KBM-7 (cell line): ENCODE measurements around the gene MEX3A.
A peak's percentile ranks its signal among the peaks of the same experiment; 100 is the strongest.

Experiments
- DNase-seq: peaks from one replicate; pipeline ENCODE4 v3.0.0-alpha.2; 2015
- in situ Hi-C: fragments of 300-500 bp; cut with MboI; formaldehyde crosslinking; loops from 2 replicates; pipeline ENCODE4 v1.14.3; 2020; ENCODE audit warnings: low sequenced_read_pairs, low pct_unique_long_range_greater_than_20kb, mixed read lengths

The MEX3A gene

GRCh38 chr1:156067262-156067661 lies 15.0 kb downstream of the MEX3A start:
- no peak for DNase-seq

GRCh38 chr1:156065871-156066270 lies 16.4 kb downstream of the MEX3A start:
- no peak for DNase-seq
- in situ Hi-C loops: no loop called here

More at GRCh38 chr1:156067262-156067661, 15.0 kb downstream of the MEX3A start:
- in situ Hi-C loops: no loop called here

GRCh38 chr1:156065212-156065611 lies 17.1 kb downstream of the MEX3A start:
- no peak for DNase-seq
- in situ Hi-C loops: no loop called here

GRCh38 chr1:156064615-156065014 lies 17.6 kb downstream of the MEX3A start:
- DNase-seq: no peak
- in situ Hi-C loops: no loop called here

GRCh38 chr1:156063997-156064285 lies 18.3 kb downstream of the MEX3A start:
- in situ Hi-C loops: no loop called here
- no peak for DNase-seq

GRCh38 chr1:156062189-156062588 lies 20.1 kb downstream of the MEX3A start:
- no peak for DNase-seq
- in situ Hi-C loops: no loop called here

GRCh38 chr1:156060937-156061636 lies 21.2 kb downstream of the MEX3A start, which contains the start of gene RAB25:
TSS of gene RAB25 (plus strand) at chr1:156061160. CDS start at chr1:156061401, 241 bp downstream.
- in situ Hi-C loops: no loop called here
- DNase-seq: no peak

GRCh38 chr1:156056326-156056849 lies 25.9 kb downstream of the MEX3A start:
- in situ Hi-C loops: no loop called here
- DNase-seq: no peak

- peak; percentile 66 for DNase-seq
- in situ Hi-C loops: no loop called here
These were observed 26.8 kb downstream of the MEX3A start for GRCh38 chr1:156055281-156056048.

GRCh38 chr1:156054500-156055280 lies 27.6 kb downstream of the MEX3A start, which contains the start of gene LAMTOR2:
TSS of gene LAMTOR2 (plus strand) at chr1:156054782. CDS start at chr1:156054890, 108 bp downstream.
- peak; percentile 99 for DNase-seq
- in situ Hi-C loops: no loop called here

- in situ Hi-C loops: no loop called here
- DNase-seq: peak; percentile 49
These were observed 28.3 kb downstream of the MEX3A start, which contains the start of gene UBQLN4 for GRCh38 chr1:156053768-156054499. TSS of gene UBQLN4 (minus strand) at chr1:156053798. CDS start at chr1:156053701, 97 bp downstream.

- DNase-seq: peak; percentile 69
- in situ Hi-C loops: no loop called here
These were observed 29.1 kb downstream of the MEX3A start for GRCh38 chr1:156052862-156053767.

GRCh38 chr1:156051011-156051725 lies 31.1 kb downstream of the MEX3A start:
- no peak for DNase-seq
- in situ Hi-C loops: no loop called here

GRCh38 chr1:156050376-156050775 lies 31.9 kb downstream of the MEX3A start:
- no peak for DNase-seq

GRCh38 chr1:156048663-156049258 lies 33.5 kb downstream of the MEX3A start:
- in situ Hi-C loops: no loop called here
- no peak for DNase-seq

More at GRCh38 chr1:156050376-156050775, 31.9 kb downstream of the MEX3A start:
- in situ Hi-C loops: no loop called here

- in situ Hi-C loops: no loop called here
- DNase-seq: no peak
These were observed 37.2 kb downstream of the MEX3A start for GRCh38 chr1:156045076-156045475.

GRCh38 chr1:156042828-156043227 lies 39.4 kb downstream of the MEX3A start:
- in situ Hi-C loops: no loop called here
- no peak for DNase-seq
